ENCODE data around the gene NPHP4. TPM values are rescaled to one million over a fixed set of nuclear protein-coding genes. Genes with fewer than 3 reads are reported as not detected.

Gene NPHP4
- polyA plus RNA-seq, 3 donors, result 0.39 to 13.7 (median 1.2) TPM

- peaks cover 0 to 3% of the 10 kb centered on the region in 2 donors for H3K27me3 ChIP-seq (ENCODE audit: control insufficient read depth in 2 of 2, insufficient read depth in 2 of 2, low read length in 2 of 2)
- H3K27me3 Mint-ChIP-seq (ENCODE audit: low read depth in 3 of 3), result peaks cover 16 to 30% (median 18%) of the 10 kb centered on the region in 3 donors
- H3K27ac Mint-ChIP-seq, result no peak overlapping the region
These were observed 154.1 kb downstream of the NPHP4 start for GRCh38 chr1:5837976-5838653.

GRCh38 chr1:5836776-5837440 lies 155.3 kb downstream of the NPHP4 start:
- no peaks in the 10 kb centered on the region for H4K20me1 ChIP-seq (ENCODE audit: insufficient read depth, low read length)
- H3K36me3 ChIP-seq (replicated peaks in 1 of 2; ENCODE audit: control insufficient read depth in 1 of 2, insufficient read depth in 2 of 2, low read length in 2 of 2), result no peaks in the 10 kb centered on the region
- no peaks in the 10 kb centered on the region for H3K36me3 Mint-ChIP-seq
- no peaks in the 10 kb centered on the region for H3K4me1 ChIP-seq (ENCODE audit: control insufficient read depth in 1 of 2, insufficient read depth in 2 of 2, low read length in 2 of 2)
- no peak overlapping the region for H3K9ac ChIP-seq (ENCODE audit: insufficient read depth, low read length, poor library complexity, severe bottlenecking)
- peaks cover 16 to 30% (median 22%) of the 10 kb centered on the region in 3 donors for H3K27me3 Mint-ChIP-seq (ENCODE audit: low read depth in 3 of 3)
- intact Hi-C loops (cut with micrococcal nuclease), result no loop called here
- no peaks in the 10 kb centered on the region for H3K4me1 Mint-ChIP-seq
- DNase-seq, result no peak
- H3K27ac ChIP-seq (ENCODE audit: low read depth in 1 of 2, low read length in 2 of 2), result no peak overlapping the region
- H3K9me3 ChIP-seq (replicated peaks in 1 of 2; ENCODE audit: control insufficient read depth in 1 of 2, insufficient read depth in 1 of 2, low read length in 2 of 2), result no peaks in the 10 kb centered on the region
- H3K4me3 Mint-ChIP-seq, result no peak overlapping the region
- TF ChIP-seq, protein P1, sequence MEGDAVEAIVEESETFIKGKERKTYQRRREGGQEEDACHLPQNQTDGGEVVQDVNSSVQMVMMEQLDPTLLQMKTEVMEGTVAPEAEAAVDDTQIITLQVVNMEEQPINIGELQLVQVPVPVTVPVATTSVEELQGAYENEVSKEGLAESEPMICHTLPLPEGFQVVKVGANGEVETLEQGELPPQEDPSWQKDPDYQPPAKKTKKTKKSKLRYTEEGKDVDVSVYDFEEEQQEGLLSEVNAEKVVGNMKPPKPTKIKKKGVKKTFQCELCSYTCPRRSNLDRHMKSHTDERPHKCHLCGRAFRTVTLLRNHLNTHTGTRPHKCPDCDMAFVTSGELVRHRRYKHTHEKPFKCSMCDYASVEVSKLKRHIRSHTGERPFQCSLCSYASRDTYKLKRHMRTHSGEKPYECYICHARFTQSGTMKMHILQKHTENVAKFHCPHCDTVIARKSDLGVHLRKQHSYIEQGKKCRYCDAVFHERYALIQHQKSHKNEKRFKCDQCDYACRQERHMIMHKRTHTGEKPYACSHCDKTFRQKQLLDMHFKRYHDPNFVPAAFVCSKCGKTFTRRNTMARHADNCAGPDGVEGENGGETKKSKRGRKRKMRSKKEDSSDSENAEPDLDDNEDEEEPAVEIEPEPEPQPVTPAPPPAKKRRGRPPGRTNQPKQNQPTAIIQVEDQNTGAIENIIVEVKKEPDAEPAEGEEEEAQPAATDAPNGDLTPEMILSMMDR (IDR thresholded peaks at IDR 0.05), result no peak
- no peak overlapping the region for H3K4me3 ChIP-seq (replicated peaks in 1 of 3; ENCODE audit: low read depth in 2 of 3, low read length in 3 of 3)
- H3K27ac Mint-ChIP-seq, result no peak overlapping the region
- no peaks in the 10 kb centered on the region for H3K9me3 Mint-ChIP-seq
- WGBS (ENCODE audit: insufficient coverage), result 15% methylated on average over 13 of the region's 17 CpGs
- no peak overlapping the region for H3K4me2 ChIP-seq (replicated peaks; ENCODE audit: extremely low read depth, low read length, poor library complexity, severe bottlenecking)
- H3K27me3 ChIP-seq (ENCODE audit: control insufficient read depth in 2 of 2, insufficient read depth in 2 of 2, low read length in 2 of 2), result peaks cover 0 to 3% of the 10 kb centered on the region in 2 donors
- H2AFZ ChIP-seq (ENCODE audit: insufficient read depth, low read depth, low read length, poor library complexity, severe bottlenecking), result no peak overlapping the region
- H3K79me2 ChIP-seq (ENCODE audit: insufficient read depth, low read length), result no peaks in the 10 kb centered on the region

More at GRCh38 chr1:5837976-5838653, 154.1 kb downstream of the NPHP4 start:
- TF ChIP-seq, protein P1 (IDR thresholded peaks at IDR 0.05), result no peak
- Histone ChIP-seq H3K9me3 (replicated peaks in 1 of 2; ENCODE audit: control insufficient read depth in 1 of 2, insufficient read depth in 1 of 2, low read length in 2 of 2) (no peaks in the 10 kb centered on the region), H3K36me3 (replicated peaks in 1 of 2; ENCODE audit: control insufficient read depth in 1 of 2, insufficient read depth in 2 of 2, low read length in 2 of 2) (no peaks in the 10 kb centered on the region), H3K4me3 (replicated peaks in 1 of 3; ENCODE audit: low read depth in 2 of 3, low read length in 3 of 3) (no peak overlapping the region), H3K4me2 (replicated peaks; ENCODE audit: extremely low read depth, low read length, poor library complexity, severe bottlenecking) (no peak overlapping the region), H3K27ac (ENCODE audit: low read depth in 1 of 2, low read length in 2 of 2) (no peak overlapping the region), H3K4me1 (ENCODE audit: control insufficient read depth in 1 of 2, insufficient read depth in 2 of 2, low read length in 2 of 2) (no peaks in the 10 kb centered on the region), H2AFZ (ENCODE audit: insufficient read depth, low read depth, low read length, poor library complexity, severe bottlenecking) (no peak overlapping the region), H3K79me2 (ENCODE audit: insufficient read depth, low read length) (no peaks in the 10 kb centered on the region), H4K20me1 (ENCODE audit: insufficient read depth, low read length) (no peaks in the 10 kb centered on the region), H3K9ac (ENCODE audit: insufficient read depth, low read length, poor library complexity, severe bottlenecking) (no peak overlapping the region)
- H3K4me3 Mint-ChIP-seq, result no peak overlapping the region
- 78% methylated on average over 7 of the region's 19 CpGs for WGBS (ENCODE audit: insufficient coverage)
- no peaks in the 10 kb centered on the region for H3K4me1 Mint-ChIP-seq
- DNase-seq, result no peak
- intact Hi-C loops (cut with micrococcal nuclease), result no loop called here
- H3K36me3 Mint-ChIP-seq, result no peaks in the 10 kb centered on the region
- H3K9me3 Mint-ChIP-seq, result no peaks in the 10 kb centered on the region
